ENCODE results near the gene TAAR2.
"Not testable (repeated sequence)": the region's sequence is repeated elsewhere in the genome, so short reads cannot be mapped to it uniquely, and the experiment has no call there.

Gene TAAR2

GRCh38 chr6:132612449-132613108, 11.5 kb downstream of the TAAR2 start:
- H3K4me3 ChIP-seq (ENCODE audit: low read depth, low read length) = no peak overlapping the region
- no peak for TF ChIP-seq CTCF (IDR thresholded peaks at IDR 0.05; ENCODE audit: borderline replicate concordance, insufficient read depth, low read depth, low read length)

GRCh38 chr6:132611616-132612015, 12.5 kb downstream of the TAAR2 start:
- TF ChIP-seq CTCF (IDR thresholded peaks at IDR 0.05; ENCODE audit: borderline replicate concordance, insufficient read depth, low read depth, low read length) = no peak
- H3K4me3 ChIP-seq (ENCODE audit: low read depth, low read length) = no peak overlapping the region

GRCh38 chr6:132607544-132608233, 16.4 kb downstream of the TAAR2 start:
- no peak for TF ChIP-seq CTCF (IDR thresholded peaks at IDR 0.05; ENCODE audit: borderline replicate concordance, insufficient read depth, low read depth, low read length)
- no peak overlapping the region for H3K4me3 ChIP-seq (ENCODE audit: low read depth, low read length)

- no peak for TF ChIP-seq CTCF (IDR thresholded peaks at IDR 0.05; ENCODE audit: borderline replicate concordance, insufficient read depth, low read depth, low read length)
- no peak overlapping the region for H3K4me3 ChIP-seq (ENCODE audit: low read depth, low read length)
Measured at GRCh38 chr6:132604635-132605152, 19.4 kb downstream of the TAAR2 start.

GRCh38 chr6:132600900-132601299, 23.2 kb downstream of the TAAR2 start:
- not testable (repeated sequence) for H3K4me3 ChIP-seq (ENCODE audit: low read depth, low read length)

- peak; percentile 46; the same call in 1 of the 2 replicates for TF ChIP-seq CTCF (IDR thresholded peaks at IDR 0.05; ENCODE audit: borderline replicate concordance, insufficient read depth, low read depth, low read length)
- H3K4me3 ChIP-seq (ENCODE audit: low read depth, low read length) = no peak overlapping the region
Measured at GRCh38 chr6:132598473-132598872, 25.6 kb downstream of the TAAR2 start.

- no peak for TF ChIP-seq CTCF (IDR thresholded peaks at IDR 0.05; ENCODE audit: borderline replicate concordance, insufficient read depth, low read depth, low read length)
- no peak overlapping the region for H3K4me3 ChIP-seq (ENCODE audit: low read depth, low read length)
Measured at GRCh38 chr6:132596201-132596600, 27.9 kb downstream of the TAAR2 start.

All from GM12875 (cell line).